ENCODE results near the gene MAPT. TPM values are rescaled to one million over a fixed set of nuclear protein-coding genes. Genes with fewer than 3 reads are reported as not detected.

The MAPT gene
- total RNA-seq, 1 experiment from 2014 or later = 37.5 TPM

DNA sequence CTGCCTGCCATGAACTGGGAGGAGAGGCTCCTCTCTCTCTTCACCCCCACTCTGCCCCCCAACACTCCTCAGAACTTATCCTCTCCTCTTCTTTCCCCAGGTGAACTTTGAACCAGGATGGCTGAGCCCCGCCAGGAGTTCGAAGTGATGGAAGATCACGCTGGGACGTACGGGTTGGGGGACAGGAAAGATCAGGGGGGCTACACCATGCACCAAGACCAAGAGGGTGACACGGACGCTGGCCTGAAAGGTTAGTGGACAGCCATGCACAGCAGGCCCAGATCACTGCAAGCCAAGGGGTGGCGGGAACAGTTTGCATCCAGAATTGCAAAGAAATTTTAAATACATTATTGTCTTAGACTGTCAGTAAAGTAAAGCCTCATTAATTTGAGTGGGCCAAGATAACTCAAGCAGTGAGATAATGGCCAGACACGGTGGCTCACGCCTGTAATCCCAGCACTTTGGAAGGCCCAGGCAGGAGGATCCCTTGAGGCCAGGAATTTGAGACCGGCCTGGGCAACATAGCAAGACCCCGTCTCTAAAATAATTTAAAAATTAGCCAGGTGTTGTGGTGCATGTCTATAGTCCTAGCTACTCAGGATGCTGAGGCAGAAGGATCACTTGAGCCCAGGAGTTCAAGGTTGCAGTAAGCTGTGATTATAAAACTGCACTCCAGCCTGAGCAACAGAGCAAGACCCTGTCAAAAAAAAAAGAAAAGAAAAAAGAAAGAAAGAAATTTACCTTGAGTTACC is 68.0 kb downstream of the MAPT start (continued):
- TF ChIP-seq TCF7L2 (IDR thresholded peaks at IDR 0.05; ENCODE audit: borderline replicate concordance, extremely low read depth, insufficient read depth, insufficient read length) = no peak

GRCh38 chr17:45963283-45963682 is 68.9 kb downstream of the MAPT start:
- POLR2A ChIA-PET = no interaction called here

GRCh38 chr17:45963889-45964288 is 69.5 kb downstream of the MAPT start:
- Histone ChIP-seq H3K27me3 (ENCODE audit: insufficient read depth, low read length) (no peaks in the 10 kb centered on the region), H3K79me2 (ENCODE audit: insufficient read depth, low read length) (no peaks in the 10 kb centered on the region), H3K9ac (ENCODE audit: low read length) (no peak overlapping the region), H2AFZ (ENCODE audit: low read depth, low read length, poor library complexity, severe bottlenecking) (no peak overlapping the region), H3K9me3 (ENCODE audit: control insufficient read depth in 1 of 2, insufficient read depth in 1 of 2, low read depth in 1 of 2, low read length in 2 of 2) (no peaks in the 10 kb centered on the region), H3K36me3 (ENCODE audit: control insufficient read depth in 1 of 2, insufficient read depth in 2 of 2, low read length in 2 of 2) (no peaks in the 10 kb centered on the region), H3K4me2 (ENCODE audit: low read length) (no peak overlapping the region), H4K20me1 (ENCODE audit: insufficient read depth) (no peaks in the 10 kb centered on the region), H3K4me3 (replicated peaks in 1 of 2; ENCODE audit: low read depth in 1 of 2, low read length in 2 of 2) (no peak overlapping the region), H3K9me2 (ENCODE audit: insufficient read depth) (no peaks in the 10 kb centered on the region), H3K4me1 (ENCODE audit: control insufficient read depth in 1 of 2, insufficient read depth in 2 of 2, low read length in 2 of 2) (peaks cover 0 to 7% of the 10 kb centered on the region in 2 experiments; a peak in 1 of 4 replicates), H3K27ac (ENCODE audit: low read depth, low read length) (no peak overlapping the region)
- intact Hi-C loops (cut with micrococcal nuclease) = no loop called here
- ChIA-PET CTCF (no interaction called here), POLR2A (no interaction called here), RAD21 (ENCODE audit: low non-redundant PET in 1 of 2, low total read pairs in 2 of 2, uncharacterized antibody in 2 of 2, unreplicated experiment in 2 of 2) (no interaction called here)
- ATAC-seq = no peak
- DNase-seq (ENCODE audit: low read depth, low spot score) = no peak
- BruUV-seq (replicated peaks) = no TSS peak
- TF ChIP-seq CEBPB (IDR thresholded peaks at IDR 0.05; ENCODE audit: low read depth) (no peak), RAD21 (IDR thresholded peaks at IDR 0.05; ENCODE audit: low read depth) (no peak), ZFX (IDR thresholded peaks at IDR 0.05) (no peak), TCF7L2 (IDR thresholded peaks at IDR 0.05; ENCODE audit: borderline replicate concordance, extremely low read depth, insufficient read depth, insufficient read length) (no peak), JUND (IDR thresholded peaks at IDR 0.05) (no peak), POLR2A (IDR thresholded peaks at IDR 0.05; ENCODE audit: borderline replicate concordance, extremely low read depth, insufficient read depth, insufficient read length) (no peak), EGR1 (IDR thresholded peaks at IDR 0.05; ENCODE audit: low read depth) (no peak), ZNF274 (IDR thresholded peaks at IDR 0.05; ENCODE audit: low read depth, low read length) (no peak), YY1 (IDR thresholded peaks at IDR 0.05; ENCODE audit: extremely low read depth, insufficient replicate concordance, low read depth, low read length) (no peak), SP1 (IDR thresholded peaks at IDR 0.05; ENCODE audit: low read depth) (no peak)
- TF ChIP-seq, protein P1, sequence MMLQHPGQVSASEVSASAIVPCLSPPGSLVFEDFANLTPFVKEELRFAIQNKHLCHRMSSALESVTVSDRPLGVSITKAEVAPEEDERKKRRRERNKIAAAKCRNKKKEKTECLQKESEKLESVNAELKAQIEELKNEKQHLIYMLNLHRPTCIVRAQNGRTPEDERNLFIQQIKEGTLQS (IDR thresholded peaks at IDR 0.05) = no peak
- TF ChIP-seq, protein P2, sequence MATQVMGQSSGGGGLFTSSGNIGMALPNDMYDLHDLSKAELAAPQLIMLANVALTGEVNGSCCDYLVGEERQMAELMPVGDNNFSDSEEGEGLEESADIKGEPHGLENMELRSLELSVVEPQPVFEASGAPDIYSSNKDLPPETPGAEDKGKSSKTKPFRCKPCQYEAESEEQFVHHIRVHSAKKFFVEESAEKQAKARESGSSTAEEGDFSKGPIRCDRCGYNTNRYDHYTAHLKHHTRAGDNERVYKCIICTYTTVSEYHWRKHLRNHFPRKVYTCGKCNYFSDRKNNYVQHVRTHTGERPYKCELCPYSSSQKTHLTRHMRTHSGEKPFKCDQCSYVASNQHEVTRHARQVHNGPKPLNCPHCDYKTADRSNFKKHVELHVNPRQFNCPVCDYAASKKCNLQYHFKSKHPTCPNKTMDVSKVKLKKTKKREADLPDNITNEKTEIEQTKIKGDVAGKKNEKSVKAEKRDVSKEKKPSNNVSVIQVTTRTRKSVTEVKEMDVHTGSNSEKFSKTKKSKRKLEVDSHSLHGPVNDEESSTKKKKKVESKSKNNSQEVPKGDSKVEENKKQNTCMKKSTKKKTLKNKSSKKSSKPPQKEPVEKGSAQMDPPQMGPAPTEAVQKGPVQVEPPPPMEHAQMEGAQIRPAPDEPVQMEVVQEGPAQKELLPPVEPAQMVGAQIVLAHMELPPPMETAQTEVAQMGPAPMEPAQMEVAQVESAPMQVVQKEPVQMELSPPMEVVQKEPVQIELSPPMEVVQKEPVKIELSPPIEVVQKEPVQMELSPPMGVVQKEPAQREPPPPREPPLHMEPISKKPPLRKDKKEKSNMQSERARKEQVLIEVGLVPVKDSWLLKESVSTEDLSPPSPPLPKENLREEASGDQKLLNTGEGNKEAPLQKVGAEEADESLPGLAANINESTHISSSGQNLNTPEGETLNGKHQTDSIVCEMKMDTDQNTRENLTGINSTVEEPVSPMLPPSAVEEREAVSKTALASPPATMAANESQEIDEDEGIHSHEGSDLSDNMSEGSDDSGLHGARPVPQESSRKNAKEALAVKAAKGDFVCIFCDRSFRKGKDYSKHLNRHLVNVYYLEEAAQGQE (IDR thresholded peaks at IDR 0.05; ENCODE audit: low read depth) = no peak

More at GRCh38 chr17:45963283-45963682, 68.9 kb downstream of the MAPT start:
- CTCF ChIA-PET = no interaction called here
- no TSS peak for BruUV-seq (replicated peaks)
- no peak for TF ChIP-seq ELF1 (IDR thresholded peaks at IDR 0.05; ENCODE audit: borderline replicate concordance, low read depth)
- no peak for TF ChIP-seq YY1 (IDR thresholded peaks at IDR 0.05; ENCODE audit: extremely low read depth, insufficient replicate concordance, low read depth, low read length)
- TF ChIP-seq JUND (IDR thresholded peaks at IDR 0.05) = no peak
- Histone ChIP-seq H3K4me1 (ENCODE audit: control insufficient read depth in 1 of 2, insufficient read depth in 2 of 2, low read length in 2 of 2) (peaks cover 0 to 7% of the 10 kb centered on the region in 2 experiments; a peak in 1 of 4 replicates), H3K9ac (ENCODE audit: low read length) (no peak overlapping the region), H3K36me3 (ENCODE audit: control insufficient read depth in 1 of 2, insufficient read depth in 2 of 2, low read length in 2 of 2) (no peaks in the 10 kb centered on the region), H2AFZ (ENCODE audit: low read depth, low read length, poor library complexity, severe bottlenecking) (no peak overlapping the region), H3K9me3 (ENCODE audit: control insufficient read depth in 1 of 2, insufficient read depth in 1 of 2, low read depth in 1 of 2, low read length in 2 of 2) (no peaks in the 10 kb centered on the region), H3K79me2 (ENCODE audit: insufficient read depth, low read length) (no peaks in the 10 kb centered on the region), H3K9me2 (ENCODE audit: insufficient read depth) (no peaks in the 10 kb centered on the region), H4K20me1 (ENCODE audit: insufficient read depth) (no peaks in the 10 kb centered on the region), H3K4me2 (ENCODE audit: low read length) (no peak overlapping the region), H3K27me3 (ENCODE audit: insufficient read depth, low read length) (no peaks in the 10 kb centered on the region), H3K4me3 (replicated peaks in 1 of 2; ENCODE audit: low read depth in 1 of 2, low read length in 2 of 2) (no peak overlapping the region), H3K27ac (ENCODE audit: low read depth, low read length) (no peak overlapping the region)
- RAD21 ChIA-PET (ENCODE audit: low non-redundant PET in 1 of 2, low total read pairs in 2 of 2, uncharacterized antibody in 2 of 2, unreplicated experiment in 2 of 2) = no interaction called here
- ATAC-seq (no peak), DNase-seq (ENCODE audit: low read depth, low spot score) (no peak)
- intact Hi-C loops (cut with micrococcal nuclease) = no loop called here

Measured in HCT116 (cell line).